Activated CD8-positive, alpha-beta memory T cell treated with anti-CD3 and anti-CD28 coated beads for 36 hours (primary cell): Measurements from ENCODE around the gene FOXP2. TPM values are rescaled to one million over a fixed set of nuclear protein-coding genes. Genes with fewer than 3 reads are reported as not detected.
"Not testable (repeated sequence)": the region's sequence is repeated elsewhere in the genome, so short reads cannot be mapped to it uniquely, and the experiment has no call there.

ENCODE experiments used
- CTCF ChIA-PET: fragments of 350-600 bp; sonication (Branson Sonifier 250); formaldehyde crosslinking; loops from one replicate; lab custom pipeline; 2021; ENCODE audit warnings: antibody characterized with exemption; lab: Charles Lee
- POLR2A ChIA-PET: fragments of 350-600 bp; sonication (Branson Sonifier 250); formaldehyde crosslinking; loops from one replicate; lab custom pipeline; 2021; ENCODE audit warnings: antibody characterized with exemption; lab: Charles Lee
- total RNA-seq, 2 experiments: library from RNA; stranded (reverse); gene quantifications; one replicate each; pipeline ENCODE4 v1.2.3, GENCODE V29; 2021

The FOXP2 gene
- total RNA-seq, 2 experiments from 2014 or later: not detected

DNA sequence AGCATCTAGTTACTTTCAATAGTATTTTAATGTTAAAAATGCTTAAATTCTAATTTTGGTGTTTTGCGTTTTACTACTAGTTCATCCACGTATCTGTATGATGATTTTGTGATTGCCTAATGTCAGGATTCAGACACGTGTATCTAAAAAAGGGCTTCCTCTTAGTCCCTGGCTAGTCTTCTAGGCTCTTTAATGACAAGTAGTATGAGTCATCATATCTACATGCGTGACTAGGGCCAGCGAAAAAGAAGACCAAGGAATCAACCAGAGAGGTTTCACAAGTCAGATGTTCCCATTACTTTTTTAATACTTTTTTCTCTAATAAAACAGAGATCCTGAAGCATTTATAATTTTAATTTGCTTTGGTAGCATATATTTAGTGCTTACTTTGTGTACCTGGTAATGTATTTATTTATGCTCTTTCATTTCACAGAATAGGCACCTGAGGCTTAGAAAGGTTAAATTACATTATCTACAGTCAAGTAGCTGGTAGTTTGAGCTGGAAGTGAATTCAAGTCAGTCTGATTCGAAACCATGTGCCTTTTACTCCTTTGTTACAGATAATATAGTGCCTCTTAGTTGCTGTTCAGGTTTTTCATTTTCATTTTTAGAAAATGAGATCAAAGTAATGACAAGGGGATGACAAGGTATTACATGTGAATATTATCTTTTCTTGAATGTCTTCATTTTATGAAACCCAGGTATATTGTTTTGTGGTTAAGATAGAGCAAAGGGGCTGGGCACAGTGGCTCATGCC, 140.3 kb downstream of the FOXP2 start:
- POLR2A ChIA-PET: no interaction called here
- CTCF ChIA-PET: no interaction called here

DNA sequence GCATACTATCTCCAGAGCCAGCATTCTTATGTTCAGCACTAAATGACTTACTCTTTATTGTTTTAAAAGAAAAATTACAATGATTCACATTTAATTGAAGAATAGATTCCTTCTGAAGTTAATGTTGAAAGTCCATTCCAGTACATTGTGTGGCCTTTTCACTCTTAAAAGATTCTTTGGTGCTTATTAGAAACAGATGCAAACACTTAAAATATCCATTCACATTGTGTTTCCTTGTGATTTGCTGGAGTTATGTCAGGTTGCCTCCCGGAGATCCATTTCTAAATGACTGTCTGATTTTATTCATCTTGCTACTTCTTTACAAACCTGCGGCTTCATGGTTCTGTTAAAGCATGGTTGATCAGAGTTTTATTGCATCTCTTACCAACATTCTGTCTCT, 152.8 kb downstream of the FOXP2 start:
- CTCF ChIA-PET: no interaction called here
- POLR2A ChIA-PET: no interaction called here

DNA sequence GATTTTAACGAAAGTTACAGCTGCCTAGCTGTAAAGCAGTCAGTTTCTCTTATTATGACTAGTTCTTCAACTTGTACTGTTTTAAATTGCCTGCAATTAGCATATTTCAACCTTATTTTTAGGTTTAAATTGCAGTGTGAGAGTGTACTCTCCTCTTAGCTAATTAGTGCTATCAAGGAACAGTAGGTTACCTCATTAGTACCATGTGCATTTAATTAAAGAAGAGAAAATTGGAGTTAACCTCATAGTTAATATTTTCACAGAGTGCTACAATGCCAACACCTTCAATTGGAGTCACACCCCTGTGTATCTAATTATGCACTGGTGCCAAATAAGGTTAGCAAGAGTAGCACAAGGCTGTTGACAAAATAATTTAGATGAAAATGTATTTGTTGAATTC, 154.6 kb downstream of the FOXP2 start:
- ChIA-PET CTCF (no interaction called here), POLR2A (no interaction called here)

DNA sequence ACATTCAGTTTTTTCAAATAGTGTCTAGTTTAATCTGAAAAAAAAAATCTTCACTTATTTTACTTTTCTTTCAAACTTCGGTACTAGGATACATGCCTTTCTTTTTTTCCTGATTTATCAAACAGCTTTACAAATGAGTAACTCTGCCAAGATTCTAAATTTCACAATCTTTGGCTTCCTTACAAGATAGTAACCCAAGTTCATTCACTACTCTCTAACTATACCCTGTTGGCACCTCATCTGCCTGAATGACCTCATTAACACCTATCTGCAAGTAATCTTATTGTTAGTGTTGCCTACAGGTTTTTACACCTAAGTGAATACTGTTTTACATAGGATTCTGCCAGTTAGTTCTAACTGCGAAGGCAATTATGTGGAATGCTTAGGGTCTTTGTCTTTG, 159.8 kb downstream of the FOXP2 start:
- ChIA-PET POLR2A (no interaction called here), CTCF (no interaction called here)

DNA sequence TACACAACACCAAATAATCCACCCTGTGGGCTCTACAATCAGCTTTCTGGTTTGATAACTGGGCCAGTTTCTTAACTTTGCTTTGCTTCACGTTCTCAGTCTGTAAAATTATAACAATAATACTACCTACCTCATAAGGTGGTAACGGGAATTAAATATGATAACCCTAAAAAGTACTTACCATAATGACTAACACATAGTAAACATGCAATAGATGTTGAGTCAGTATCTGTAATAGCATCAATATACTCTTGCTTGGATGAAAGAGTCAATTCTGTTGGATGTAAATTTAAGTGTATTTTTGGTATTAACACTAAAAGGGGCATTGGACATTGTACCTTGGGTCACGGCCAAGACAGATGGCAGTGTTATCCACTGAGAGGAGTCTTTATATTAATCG, 160.5 kb downstream of the FOXP2 start:
- ChIA-PET CTCF (no interaction called here), POLR2A (no interaction called here)

DNA sequence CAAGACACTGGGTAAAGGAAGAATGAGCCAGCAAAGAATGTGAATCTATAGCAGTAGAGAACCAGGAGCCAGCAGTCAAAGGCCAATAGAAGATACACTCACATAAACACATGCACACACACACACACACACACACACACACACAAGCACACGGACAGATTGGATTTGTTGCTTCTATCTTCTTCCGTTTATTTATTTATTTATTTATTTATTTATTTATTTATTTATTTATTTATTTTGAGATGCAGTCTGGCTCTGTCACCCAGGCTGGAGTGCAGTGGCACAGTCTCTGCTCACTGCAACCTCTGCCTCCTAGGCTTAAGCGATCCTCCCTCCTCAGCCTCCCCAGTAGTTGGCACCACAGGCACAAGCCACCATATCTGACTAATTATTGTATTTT, 166.3 kb downstream of the FOXP2 start:
- POLR2A ChIA-PET, CTCF ChIA-PET: not testable (repeated sequence)

DNA sequence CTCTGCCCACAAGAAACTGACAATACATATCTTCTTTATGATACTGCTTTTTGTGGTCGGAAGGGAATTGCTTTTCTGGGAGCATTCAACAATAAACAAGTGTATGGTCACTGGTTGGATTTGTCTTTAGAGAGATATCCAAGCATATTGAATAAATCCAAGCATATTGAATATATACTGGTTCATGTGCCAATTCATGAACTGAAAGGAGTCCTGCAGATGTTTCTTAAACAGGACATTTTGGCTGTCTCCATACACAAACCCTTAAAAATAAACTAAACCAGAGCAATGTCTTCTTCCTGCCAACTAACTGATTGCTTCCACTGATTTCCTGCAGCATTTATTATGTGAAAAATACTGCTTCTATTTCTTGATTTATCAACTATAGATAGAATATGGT, 173.9 kb downstream of the FOXP2 start:
- POLR2A ChIA-PET: no interaction called here
- CTCF ChIA-PET: no interaction called here

DNA sequence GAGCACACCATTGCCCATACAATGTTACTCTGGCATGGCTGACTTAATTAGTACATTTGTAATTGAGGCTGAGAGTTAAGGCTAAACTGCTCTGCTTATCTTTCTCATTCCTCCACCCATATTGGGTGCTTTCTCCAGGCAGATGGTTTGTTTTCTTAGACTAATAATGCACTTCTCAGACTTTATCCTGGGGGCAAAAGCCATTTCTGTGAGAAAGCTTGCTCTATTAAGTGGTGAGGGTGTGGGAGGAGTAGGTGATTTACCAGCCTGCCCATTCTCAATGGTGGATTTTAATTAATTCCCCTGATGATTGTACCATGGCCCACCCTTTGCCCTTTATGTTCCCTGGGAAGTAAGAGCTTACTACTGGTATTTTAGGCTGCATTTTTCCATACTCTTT, 174.8 kb downstream of the FOXP2 start:
- ChIA-PET POLR2A (no interaction called here), CTCF (no interaction called here)

DNA sequence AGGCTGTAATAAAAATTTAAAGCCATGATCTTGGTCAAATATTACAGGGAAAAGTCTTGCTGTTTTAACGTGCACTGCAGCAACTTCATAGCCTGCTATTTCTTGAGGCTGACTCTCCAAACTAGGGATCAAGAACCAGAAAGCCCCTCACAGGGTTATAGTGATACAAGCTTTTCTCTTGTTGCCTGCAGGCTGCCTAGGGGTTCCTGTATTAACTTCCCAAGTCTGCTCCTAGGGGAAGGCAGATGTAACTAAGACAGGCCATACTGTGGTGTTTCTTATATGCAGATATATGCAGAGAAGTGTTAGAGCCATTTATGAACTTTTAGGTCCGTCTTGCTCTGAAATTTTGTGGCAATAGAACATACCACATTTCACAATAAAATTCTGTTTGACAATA, 175.7 kb downstream of the FOXP2 start:
- ChIA-PET CTCF (no interaction called here), POLR2A (no interaction called here)

DNA sequence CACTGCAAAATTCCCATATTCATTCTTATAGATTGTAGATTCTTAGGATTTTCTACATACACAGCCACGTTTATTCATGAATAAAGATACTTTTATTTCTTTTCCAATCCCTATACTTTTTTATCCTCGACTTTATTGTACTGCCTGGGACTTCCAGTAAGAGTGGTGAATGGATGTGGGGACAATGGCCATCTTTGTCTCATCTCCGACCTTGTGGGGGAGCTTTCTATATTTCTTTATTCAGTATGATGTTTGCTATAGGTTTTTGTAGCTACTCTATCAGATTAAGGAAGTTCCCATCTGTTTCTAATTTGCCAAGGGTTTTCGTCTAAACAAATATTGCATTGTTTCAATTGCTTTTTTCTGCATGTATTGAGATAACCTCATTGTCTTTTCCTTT, 184.3 kb downstream of the FOXP2 start:
- ChIA-PET POLR2A (no interaction called here), CTCF (interaction anchor here (1.1 kb wide), 1 partner anchor 73 kb away, joined by 3 read pairs; no protein-coding TSS in a partner anchor)

DNA sequence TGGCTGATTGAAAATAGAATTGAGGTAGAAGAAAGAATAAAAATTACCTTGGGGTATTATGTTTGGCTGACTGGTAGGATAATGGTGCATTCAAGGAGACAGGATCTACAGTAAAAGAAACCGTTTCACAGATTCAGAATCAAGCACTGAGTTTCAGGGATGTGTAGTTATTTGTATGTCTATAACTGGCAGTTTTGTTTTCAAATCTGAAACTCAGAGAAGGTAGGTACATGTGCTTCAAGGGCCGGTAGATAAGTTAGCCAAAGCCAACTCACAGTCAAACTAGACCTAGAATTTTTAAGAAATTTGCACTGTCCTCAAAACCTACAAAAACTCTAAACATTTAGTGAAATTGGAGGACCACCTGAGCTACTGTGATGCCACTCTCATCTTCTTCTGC, 191.5 kb downstream of the FOXP2 start:
- ChIA-PET POLR2A (no interaction called here), CTCF (no interaction called here)

DNA sequence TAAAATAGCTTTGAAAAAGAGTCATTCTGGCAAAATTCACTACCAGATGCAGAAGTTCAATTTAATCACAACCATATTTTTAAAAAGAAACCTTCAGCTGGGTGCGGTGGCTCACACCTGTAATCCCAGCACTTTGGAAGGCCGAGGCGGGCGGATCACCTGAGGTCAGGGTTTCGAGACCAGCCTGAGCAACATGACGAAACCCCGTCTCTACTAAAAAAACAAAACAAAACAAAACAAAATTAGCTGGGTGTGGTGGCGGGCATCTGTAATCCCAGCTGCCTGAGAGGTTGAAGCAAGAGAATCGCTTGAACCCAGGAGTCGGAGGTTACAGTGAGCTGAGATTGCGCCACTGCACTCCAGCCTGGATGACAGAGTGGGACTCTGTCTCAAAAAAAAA, 194.2 kb downstream of the FOXP2 start:
- POLR2A ChIA-PET, CTCF ChIA-PET: not testable (repeated sequence)

DNA sequence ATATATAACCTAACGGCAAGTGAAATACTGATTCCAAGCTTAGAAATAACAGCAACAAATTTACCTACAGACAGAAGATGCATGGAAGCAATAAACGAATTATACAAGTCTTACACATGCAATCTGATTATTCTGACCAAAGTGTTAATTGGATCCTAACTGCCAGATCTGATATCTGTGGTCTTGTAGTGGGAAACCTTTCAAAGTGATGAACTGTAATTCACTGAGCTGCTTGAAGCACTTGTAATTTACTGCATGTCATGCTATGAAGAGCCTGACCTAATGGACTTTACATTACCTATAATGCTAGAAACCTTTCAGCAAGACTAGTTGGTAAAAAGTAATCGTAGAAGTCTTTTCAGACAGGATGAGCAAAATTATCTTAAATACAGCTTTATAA, 205.6 kb downstream of the FOXP2 start:
- ChIA-PET POLR2A (no interaction called here), CTCF (no interaction called here)

DNA sequence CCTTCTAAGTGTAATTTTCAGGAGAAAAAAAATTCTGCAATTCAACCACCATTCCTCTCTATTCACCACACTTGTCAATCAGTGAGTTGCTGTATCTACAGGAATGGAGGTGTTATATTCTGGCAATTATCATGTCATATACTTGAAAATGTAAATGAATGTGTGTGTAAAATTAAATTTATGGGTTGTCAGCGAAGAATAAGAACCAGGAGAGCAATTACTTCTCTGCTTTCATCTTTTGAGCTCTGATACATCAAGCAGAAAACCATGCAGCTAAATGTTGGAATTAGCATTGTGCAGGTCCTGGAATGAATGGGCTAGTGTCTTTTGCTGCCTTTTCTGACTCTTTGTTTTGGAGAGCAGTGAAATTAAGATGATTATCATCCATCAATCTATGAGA, 207.6 kb downstream of the FOXP2 start:
- ChIA-PET POLR2A (no interaction called here), CTCF (no interaction called here)

DNA sequence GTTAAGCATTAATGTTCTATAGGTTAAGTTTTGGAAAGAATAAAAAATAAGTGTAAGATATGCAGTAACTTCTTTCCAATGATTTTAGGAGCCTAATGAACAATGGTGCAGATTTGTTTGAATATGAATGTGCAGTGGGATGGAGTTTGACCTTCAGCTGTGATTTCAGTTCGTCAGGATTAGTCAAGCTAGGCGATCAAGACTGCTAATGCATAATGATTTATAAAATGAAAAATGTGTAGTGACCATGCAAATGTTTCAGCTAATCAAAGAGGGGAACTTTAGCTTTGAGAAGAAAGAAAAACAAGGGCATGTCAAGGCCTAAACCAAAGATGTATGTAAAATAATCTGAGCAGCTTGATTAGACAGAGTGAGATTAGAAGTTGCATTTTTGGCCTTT, 208.5 kb downstream of the FOXP2 start:
- ChIA-PET POLR2A (no interaction called here), CTCF (no interaction called here)

DNA sequence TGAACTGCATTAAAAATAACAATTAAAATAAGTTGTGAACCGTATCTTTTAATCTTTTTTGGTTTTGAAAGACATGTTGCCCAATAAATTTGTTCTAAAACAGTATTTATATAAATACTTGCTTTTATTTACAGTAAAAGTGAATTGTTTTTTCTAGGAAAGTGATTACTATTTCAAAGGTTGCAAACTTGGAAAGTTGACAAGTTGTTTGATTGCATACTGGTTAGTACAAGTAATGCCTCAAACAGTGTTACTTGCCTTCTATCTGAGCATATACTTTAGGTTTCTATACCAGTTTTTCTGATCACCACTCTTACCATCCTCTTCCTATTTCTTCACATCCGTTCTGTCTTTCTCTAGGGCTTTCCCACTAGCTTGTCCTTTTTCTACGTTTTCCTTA, 212.6 kb downstream of the FOXP2 start:
- POLR2A ChIA-PET: no interaction called here
- CTCF ChIA-PET: no interaction called here

DNA sequence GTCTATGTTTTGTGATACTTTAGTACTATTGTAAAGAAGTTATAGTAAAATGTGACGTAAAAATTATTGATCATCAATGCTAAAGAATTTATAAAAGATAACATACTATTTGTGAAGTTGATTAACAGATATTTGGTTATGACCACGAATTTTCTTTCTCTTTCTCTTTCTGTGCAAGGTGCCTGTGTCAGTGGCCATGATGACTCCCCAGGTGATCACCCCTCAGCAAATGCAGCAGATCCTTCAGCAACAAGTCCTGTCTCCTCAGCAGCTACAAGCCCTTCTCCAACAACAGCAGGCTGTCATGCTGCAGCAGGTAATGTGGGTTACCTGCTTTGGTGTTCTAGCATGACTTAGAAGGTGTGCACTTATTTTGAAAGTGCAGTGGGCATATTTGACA, 213.7 kb downstream of the FOXP2 start:
- ChIA-PET CTCF (no interaction called here), POLR2A (no interaction called here)

DNA sequence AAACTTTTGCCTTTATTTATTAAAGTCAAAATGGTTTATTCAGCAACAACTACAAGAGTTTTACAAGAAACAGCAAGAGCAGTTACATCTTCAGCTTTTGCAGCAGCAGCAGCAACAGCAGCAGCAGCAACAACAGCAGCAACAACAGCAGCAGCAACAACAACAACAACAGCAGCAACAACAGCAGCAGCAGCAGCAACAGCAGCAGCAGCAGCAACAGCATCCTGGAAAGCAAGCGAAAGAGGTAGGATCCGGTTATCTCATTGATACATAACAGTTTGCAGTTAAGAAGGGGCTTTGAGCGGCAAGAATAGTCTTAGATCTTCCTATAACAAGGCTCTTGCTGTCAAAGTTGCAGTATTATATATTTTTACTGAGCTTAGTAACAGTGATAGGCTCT, 215.1 kb downstream of the FOXP2 start:
- ChIA-PET POLR2A (no interaction called here), CTCF (no interaction called here)

DNA sequence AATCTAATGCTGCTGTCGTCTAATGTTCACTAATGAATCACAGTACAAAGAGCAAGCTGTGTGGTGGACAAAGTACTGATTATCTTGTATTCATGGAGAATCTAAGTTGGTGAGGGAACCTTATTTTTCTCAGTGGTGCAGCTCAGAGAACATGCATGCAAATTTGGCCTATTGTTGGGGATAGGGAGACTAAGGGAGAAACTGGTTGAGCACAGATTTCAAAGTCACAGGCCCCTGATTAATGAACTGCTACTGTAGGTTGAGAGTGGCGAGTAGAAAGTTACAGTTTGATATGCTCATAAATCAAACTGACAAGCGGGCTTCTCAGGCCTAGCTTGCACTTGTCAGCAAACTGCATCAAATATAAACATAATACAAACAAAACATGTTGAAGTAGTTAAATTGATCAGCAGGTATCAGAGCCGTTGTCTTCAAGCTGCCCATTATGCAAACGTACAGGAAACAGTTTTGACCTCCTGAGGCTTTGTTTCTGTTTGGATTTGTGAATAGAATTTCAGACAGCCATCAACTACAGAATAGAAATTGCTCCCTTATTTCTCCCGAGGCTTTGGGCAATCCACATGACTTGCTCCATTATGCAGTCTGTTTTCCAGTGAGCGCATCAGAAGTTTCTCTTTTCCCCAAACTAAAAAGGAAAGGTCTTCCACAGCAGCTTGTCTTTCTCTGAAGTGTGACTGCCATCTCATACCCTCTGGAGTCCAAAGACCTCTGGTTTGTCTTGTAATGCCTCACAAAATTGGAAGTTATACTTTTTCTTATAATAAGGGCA, 215.8 kb downstream of the FOXP2 start:
- CTCF ChIA-PET: no interaction called here

DNA sequence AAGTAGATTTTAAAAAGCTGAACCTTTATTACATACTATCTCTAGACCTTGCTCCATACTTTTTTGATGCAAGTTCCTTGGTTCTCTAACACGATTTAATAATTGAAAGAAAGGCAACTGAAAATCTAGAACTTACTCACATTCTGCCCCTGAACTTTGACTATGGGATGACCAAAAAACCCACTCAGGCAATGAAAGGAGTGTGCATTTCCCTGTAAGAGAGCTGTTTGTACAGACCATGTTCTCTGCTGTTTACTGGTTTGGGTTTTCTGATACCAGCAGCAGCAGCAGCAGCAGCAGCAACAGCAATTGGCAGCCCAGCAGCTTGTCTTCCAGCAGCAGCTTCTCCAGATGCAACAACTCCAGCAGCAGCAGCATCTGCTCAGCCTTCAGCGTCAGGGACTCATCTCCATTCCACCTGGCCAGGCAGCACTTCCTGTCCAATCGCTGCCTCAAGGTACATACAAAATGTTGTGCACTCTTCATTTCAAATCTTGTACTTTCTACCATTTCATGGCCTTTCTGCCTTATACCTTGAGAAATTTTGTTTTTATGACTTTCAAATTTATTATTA, 216.7 kb downstream of the FOXP2 start:
- CTCF ChIA-PET: no interaction called here
- POLR2A ChIA-PET: no interaction called here

More for the DNA sequence above, 215.8 kb downstream of the FOXP2 start:
- POLR2A ChIA-PET: no interaction called here

DNA sequence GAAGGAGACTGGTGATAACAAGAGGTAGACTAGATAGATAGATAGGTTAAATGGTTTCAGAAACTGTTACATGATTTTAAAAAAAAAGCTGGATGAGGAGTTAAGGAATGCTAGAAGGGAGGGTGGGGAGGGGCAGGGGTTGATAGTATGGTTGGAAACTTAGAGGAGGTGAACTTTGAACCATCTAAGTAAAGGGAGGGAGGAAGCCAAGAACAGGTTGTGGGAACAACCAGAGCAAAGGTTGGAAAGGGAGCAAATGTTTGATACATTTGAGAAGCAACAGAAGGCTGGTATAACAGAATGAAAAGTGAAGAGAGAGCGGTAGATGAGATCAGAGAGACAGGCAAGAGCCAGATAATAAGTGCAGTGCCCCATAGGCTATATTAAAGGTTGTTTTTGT, 224.8 kb downstream of the FOXP2 start:
- POLR2A ChIA-PET: no interaction called here
- CTCF ChIA-PET: no interaction called here
